WTC11 (cell line): ENCODE data around the gene CARMIL1. TPM values are rescaled to one million over a fixed set of nuclear protein-coding genes. Genes with fewer than 3 reads are reported as not detected.

Experiments
- ATAC-seq: fragments of 200-7000 bp; cut with Tn5 transposase; 2 replicates; pipeline ENCODE4 v1.10.0; 2021; ENCODE audit warnings: mild to moderate bottlenecking, moderate library complexity
- CTCF ChIA-PET: fragments of 300-600 bp; sonication (Branson Sonifier 250); formaldehyde crosslinking; loops from one replicate; lab custom pipeline; 2021; ENCODE audit warnings: antibody characterized with exemption; lab: Charles Lee
- POLR2A ChIA-PET: fragments of 350-600 bp; sonication (Branson Sonifier 250); formaldehyde crosslinking; loops from one replicate; lab custom pipeline; 2021; ENCODE audit warnings: antibody characterized with exemption; lab: Charles Lee
- DNase-seq: peaks from one replicate; pipeline ENCODE4 v3.0.0; 2021; ENCODE audit warnings: low spot score
- H3K27ac Mint-ChIP-seq: 2 replicates; pipeline ENCODE4 v1.8.0; 2021; ENCODE audit warnings: mixed read lengths
- H3K27me3 Mint-ChIP-seq: 2 replicates; pipeline ENCODE4 v1.8.0; 2021; ENCODE audit warnings: low read depth, mild to moderate bottlenecking, moderate library complexity, mixed read lengths
- H3K36me3 Mint-ChIP-seq: 2 replicates; pipeline ENCODE4 v1.8.0; 2021; ENCODE audit warnings: mixed read lengths
- H3K4me1 Mint-ChIP-seq: 2 replicates; pipeline ENCODE4 v1.8.0; 2022; ENCODE audit warnings: mixed read lengths
- H3K4me3 Mint-ChIP-seq: 2 replicates; pipeline ENCODE4 v1.8.0; 2021; ENCODE audit warnings: mild to moderate bottlenecking, moderate library complexity, mixed read lengths
- H3K9me3 Mint-ChIP-seq: 2 replicates; pipeline ENCODE4 v1.8.0; 2021; ENCODE audit warnings: mixed read lengths
- ETV6 ChIP-seq: sonication (generic); formaldehyde crosslinking; IDR thresholded peaks from 2 replicates; pipeline ENCODE4 v1.8.1; 2022; ENCODE audit warnings: mild to moderate bottlenecking, missing genetic modification reagents
- FOXJ3 ChIP-seq: sonication (generic); formaldehyde crosslinking; IDR thresholded peaks from 2 replicates; pipeline ENCODE4 v1.9.0; 2021; ENCODE audit warnings: missing genetic modification reagents, mild to moderate bottlenecking, borderline replicate concordance
- FOXK1 ChIP-seq: sonication (generic); formaldehyde crosslinking; IDR thresholded peaks from 2 replicates; pipeline ENCODE4 v1.8.0; 2022; ENCODE audit warnings: mild to moderate bottlenecking, moderate library complexity, missing genetic modification reagents
- GABPB1 ChIP-seq: sonication (generic); formaldehyde crosslinking; IDR thresholded peaks from 2 replicates; pipeline ENCODE4 v1.8.1; 2023; ENCODE audit warnings: mild to moderate bottlenecking, missing genetic modification reagents
- GRHL2 ChIP-seq: fragments of 250-450 bp; sonication (Bioruptor Pico); IDR thresholded peaks from 2 replicates; pipeline ENCODE4 v1.8.0; 2022; ENCODE audit warnings: mild to moderate bottlenecking, moderate library complexity; ENCODE audit not compliant: insufficient replicate concordance, severe bottlenecking
- JUN ChIP-seq: sonication (generic); formaldehyde crosslinking; IDR thresholded peaks from 2 replicates; pipeline ENCODE4 v1.8.0; 2023; ENCODE audit warnings: mild to moderate bottlenecking, missing genetic modification reagents
- KAT7 ChIP-seq: sonication (generic); formaldehyde crosslinking; IDR thresholded peaks from 2 replicates; pipeline ENCODE4 v1.8.1; 2023; ENCODE audit warnings: missing genetic modification reagents, mild to moderate bottlenecking, borderline replicate concordance
- NR3C1 ChIP-seq: sonication (generic); formaldehyde crosslinking; conservative IDR thresholded peaks from 2 replicates; pipeline ENCODE4 v1.8.1; 2023; ENCODE audit warnings: low read depth, mild to moderate bottlenecking, missing genetic modification reagents
- PRDM15 ChIP-seq: sonication (generic); formaldehyde crosslinking; IDR thresholded peaks from 2 replicates; pipeline ENCODE4 v1.8.0; 2022; ENCODE audit warnings: missing genetic modification reagents
- TEAD1 ChIP-seq: sonication (generic); formaldehyde crosslinking; IDR thresholded peaks from 2 replicates; pipeline ENCODE4 v1.8.0; 2022; ENCODE audit warnings: mild to moderate bottlenecking, missing genetic modification reagents
- TEAD4 ChIP-seq: sonication (generic); formaldehyde crosslinking; IDR thresholded peaks from 2 replicates; pipeline ENCODE4 v1.8.0; 2022; ENCODE audit warnings: mild to moderate bottlenecking, missing genetic modification reagents
- USF2 ChIP-seq: sonication (generic); formaldehyde crosslinking; IDR thresholded peaks from 2 replicates; pipeline ENCODE4 v1.8.1; 2023; ENCODE audit warnings: mild to moderate bottlenecking, missing genetic modification reagents, moderate library complexity
- ZNF317 ChIP-seq: sonication (generic); formaldehyde crosslinking; IDR thresholded peaks from 2 replicates; pipeline ENCODE4 v1.8.1; 2023; ENCODE audit warnings: low read depth, mild to moderate bottlenecking, moderate library complexity, missing genetic modification reagents, borderline replicate concordance
- ZNF416 ChIP-seq: fragments of 250-450 bp; sonication (Bioruptor Pico); IDR thresholded peaks from 2 replicates; pipeline ENCODE4 v1.9.0; 2021; ENCODE audit warnings: mild to moderate bottlenecking, inconsistent platforms
- total RNA-seq: library from RNA; stranded (reverse); gene quantifications from 3 replicates; pipeline ENCODE4 v1.2.3, GENCODE V29; 2021
- TF ChIP-seq, protein P1 (sequence below): sonication (generic); formaldehyde crosslinking; IDR thresholded peaks from 2 replicates; pipeline ENCODE4 v1.8.1; 2023; ENCODE audit warnings: mild to moderate bottlenecking, missing genetic modification reagents, moderate library complexity
- TF ChIP-seq, protein P2 (sequence below): fragments of 250-450 bp; sonication (Bioruptor Pico); IDR thresholded peaks from 2 replicates; pipeline ENCODE4 v1.9.0; 2021; ENCODE audit warnings: mild to moderate bottlenecking
- TF ChIP-seq, protein P3 (sequence below): sonication (generic); formaldehyde crosslinking; IDR thresholded peaks from 2 replicates; pipeline ENCODE4 v1.8.1; 2023; ENCODE audit warnings: mild to moderate bottlenecking, missing genetic modification reagents
- TF ChIP-seq, protein P4 (sequence below): fragments of 250-450 bp; sonication (Bioruptor Pico); IDR thresholded peaks from 2 replicates; pipeline ENCODE4 v1.8.0; 2021; ENCODE audit warnings: mild to moderate bottlenecking

Gene CARMIL1
- total RNA-seq, 1 experiment from 2014 or later: 36.2 TPM

DNA sequence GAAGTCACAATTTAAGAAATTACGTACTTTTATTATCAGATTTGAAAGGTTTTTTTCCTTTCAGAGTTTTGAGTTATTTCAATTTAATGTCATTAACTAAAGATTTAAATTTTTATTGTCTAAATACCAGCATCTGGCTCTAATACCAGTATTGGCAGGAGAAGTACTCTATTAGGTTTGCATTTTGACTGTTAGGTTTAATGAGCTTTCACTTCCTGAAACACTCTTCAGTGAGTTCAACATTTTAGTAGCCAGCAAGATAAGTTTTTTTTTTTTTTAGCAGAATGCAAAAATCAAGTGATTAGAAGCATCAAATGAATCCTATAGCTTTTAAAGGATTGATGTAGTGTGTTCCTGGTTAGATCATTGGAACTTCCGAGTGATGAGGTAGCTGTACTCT, 338.8 kb downstream of the CARMIL1 start (continued):
- TF ChIP-seq, protein P1, sequence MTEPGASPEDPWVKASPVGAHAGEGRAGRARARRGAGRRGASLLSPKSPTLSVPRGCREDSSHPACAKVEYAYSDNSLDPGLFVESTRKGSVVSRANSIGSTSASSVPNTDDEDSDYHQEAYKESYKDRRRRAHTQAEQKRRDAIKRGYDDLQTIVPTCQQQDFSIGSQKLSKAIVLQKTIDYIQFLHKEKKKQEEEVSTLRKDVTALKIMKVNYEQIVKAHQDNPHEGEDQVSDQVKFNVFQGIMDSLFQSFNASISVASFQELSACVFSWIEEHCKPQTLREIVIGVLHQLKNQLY (CRISPR knock-in tag): no peak
- TF ChIP-seq, protein P2, sequence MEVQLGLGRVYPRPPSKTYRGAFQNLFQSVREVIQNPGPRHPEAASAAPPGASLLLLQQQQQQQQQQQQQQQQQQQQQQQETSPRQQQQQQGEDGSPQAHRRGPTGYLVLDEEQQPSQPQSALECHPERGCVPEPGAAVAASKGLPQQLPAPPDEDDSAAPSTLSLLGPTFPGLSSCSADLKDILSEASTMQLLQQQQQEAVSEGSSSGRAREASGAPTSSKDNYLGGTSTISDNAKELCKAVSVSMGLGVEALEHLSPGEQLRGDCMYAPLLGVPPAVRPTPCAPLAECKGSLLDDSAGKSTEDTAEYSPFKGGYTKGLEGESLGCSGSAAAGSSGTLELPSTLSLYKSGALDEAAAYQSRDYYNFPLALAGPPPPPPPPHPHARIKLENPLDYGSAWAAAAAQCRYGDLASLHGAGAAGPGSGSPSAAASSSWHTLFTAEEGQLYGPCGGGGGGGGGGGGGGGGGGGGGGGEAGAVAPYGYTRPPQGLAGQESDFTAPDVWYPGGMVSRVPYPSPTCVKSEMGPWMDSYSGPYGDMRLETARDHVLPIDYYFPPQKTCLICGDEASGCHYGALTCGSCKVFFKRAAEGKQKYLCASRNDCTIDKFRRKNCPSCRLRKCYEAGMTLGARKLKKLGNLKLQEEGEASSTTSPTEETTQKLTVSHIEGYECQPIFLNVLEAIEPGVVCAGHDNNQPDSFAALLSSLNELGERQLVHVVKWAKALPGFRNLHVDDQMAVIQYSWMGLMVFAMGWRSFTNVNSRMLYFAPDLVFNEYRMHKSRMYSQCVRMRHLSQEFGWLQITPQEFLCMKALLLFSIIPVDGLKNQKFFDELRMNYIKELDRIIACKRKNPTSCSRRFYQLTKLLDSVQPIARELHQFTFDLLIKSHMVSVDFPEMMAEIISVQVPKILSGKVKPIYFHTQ (CRISPR knock-in tag): no peak
- TF ChIP-seq KAT7 (CRISPR knock-in tag) (no peak), TEAD1 (CRISPR knock-in tag) (no peak)

GRCh38 chr6:25619217-25619616, 340.0 kb downstream of the CARMIL1 start:
- POLR2A ChIA-PET: no interaction called here
- Mint-ChIP-seq H3K27ac (no peak overlapping the region), H3K27me3 (no peaks in the 10 kb centered on the region), H3K9me3 (no peaks in the 10 kb centered on the region), H3K4me3 (no peak overlapping the region), H3K4me1 (peaks cover 19% of the 10 kb centered on the region), H3K36me3 (0 out of 2 replicates have a peak, but pooled peaks cover 3% of the 10 kb centered on the region)
- ATAC-seq: no peak
- DNase-seq: no peak
- CTCF ChIA-PET: no interaction called here
- TF ChIP-seq FOXK1 (CRISPR knock-in tag) (no peak), ETV6 (CRISPR knock-in tag) (no peak)
- TF ChIP-seq, protein P3, sequence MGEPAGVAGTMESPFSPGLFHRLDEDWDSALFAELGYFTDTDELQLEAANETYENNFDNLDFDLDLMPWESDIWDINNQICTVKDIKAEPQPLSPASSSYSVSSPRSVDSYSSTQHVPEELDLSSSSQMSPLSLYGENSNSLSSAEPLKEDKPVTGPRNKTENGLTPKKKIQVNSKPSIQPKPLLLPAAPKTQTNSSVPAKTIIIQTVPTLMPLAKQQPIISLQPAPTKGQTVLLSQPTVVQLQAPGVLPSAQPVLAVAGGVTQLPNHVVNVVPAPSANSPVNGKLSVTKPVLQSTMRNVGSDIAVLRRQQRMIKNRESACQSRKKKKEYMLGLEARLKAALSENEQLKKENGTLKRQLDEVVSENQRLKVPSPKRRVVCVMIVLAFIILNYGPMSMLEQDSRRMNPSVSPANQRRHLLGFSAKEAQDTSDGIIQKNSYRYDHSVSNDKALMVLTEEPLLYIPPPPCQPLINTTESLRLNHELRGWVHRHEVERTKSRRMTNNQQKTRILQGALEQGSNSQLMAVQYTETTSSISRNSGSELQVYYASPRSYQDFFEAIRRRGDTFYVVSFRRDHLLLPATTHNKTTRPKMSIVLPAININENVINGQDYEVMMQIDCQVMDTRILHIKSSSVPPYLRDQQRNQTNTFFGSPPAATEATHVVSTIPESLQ (CRISPR knock-in tag): no peak

GRCh38 chr6:25620391-25620790, 341.2 kb downstream of the CARMIL1 start:
- ChIA-PET POLR2A (no interaction called here), CTCF (interaction anchor here (1.0 kb wide), 1 partner anchor 355 kb away, joined by 3 read pairs; no protein-coding TSS in a partner anchor)
- no peak for ATAC-seq
- Mint-ChIP-seq H3K27ac (no peak overlapping the region), H3K4me1 (peaks cover 20% of the 10 kb centered on the region), H3K36me3 (0 out of 2 replicates have a peak, but pooled peaks cover 3% of the 10 kb centered on the region), H3K4me3 (no peak overlapping the region), H3K9me3 (no peaks in the 10 kb centered on the region), H3K27me3 (no peaks in the 10 kb centered on the region; the same call in 1 of the 2 replicates)
- no peak for TF ChIP-seq GABPB1
- TF ChIP-seq, protein P1 (CRISPR knock-in tag): no peak
- DNase-seq: no peak

DNA sequence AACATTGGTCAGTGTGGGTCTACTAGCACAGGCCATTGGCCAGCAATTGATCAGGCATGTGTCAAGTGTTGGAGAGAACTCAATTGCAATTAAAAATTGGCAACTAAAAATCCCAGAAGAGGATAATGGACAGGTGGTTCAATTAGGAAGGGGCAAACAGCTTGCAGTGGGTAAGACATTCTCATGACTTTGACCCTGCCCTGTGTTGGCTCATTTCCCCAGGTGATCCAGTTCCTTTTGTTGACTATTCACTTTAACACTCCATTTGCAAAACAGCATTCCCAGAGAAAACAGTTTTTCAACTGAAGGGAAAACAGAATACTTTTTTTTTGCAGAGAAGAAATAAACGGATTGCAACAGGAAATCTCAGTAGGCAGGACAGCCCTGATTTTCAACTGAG, 343.9 kb downstream of the CARMIL1 start:
- ChIA-PET CTCF (no interaction called here), POLR2A (no interaction called here)
- H3K4me3 Mint-ChIP-seq: no peak overlapping the region
- no peak for DNase-seq
- H3K27me3 Mint-ChIP-seq: no peaks in the 10 kb centered on the region; the same call in 1 of the 2 replicates
- H3K27ac Mint-ChIP-seq: peak overlapping the region; percentile 66; the same call in 1 of the 2 replicates
- 0 out of 2 replicates have a peak, but pooled peaks cover 3% of the 10 kb centered on the region for H3K36me3 Mint-ChIP-seq
- H3K9me3 Mint-ChIP-seq: no peaks in the 10 kb centered on the region
- ATAC-seq: no peak
- peaks cover 37% of the 10 kb centered on the region for H3K4me1 Mint-ChIP-seq
- TF ChIP-seq USF2 (CRISPR knock-in tag): no peak
- no peak for TF ChIP-seq ZNF416 (CRISPR knock-in tag)
- no peak for TF ChIP-seq JUN (CRISPR knock-in tag)
- no peak for TF ChIP-seq ZNF317 (CRISPR knock-in tag)
- no peak for TF ChIP-seq NR3C1
- TF ChIP-seq, protein P4, sequence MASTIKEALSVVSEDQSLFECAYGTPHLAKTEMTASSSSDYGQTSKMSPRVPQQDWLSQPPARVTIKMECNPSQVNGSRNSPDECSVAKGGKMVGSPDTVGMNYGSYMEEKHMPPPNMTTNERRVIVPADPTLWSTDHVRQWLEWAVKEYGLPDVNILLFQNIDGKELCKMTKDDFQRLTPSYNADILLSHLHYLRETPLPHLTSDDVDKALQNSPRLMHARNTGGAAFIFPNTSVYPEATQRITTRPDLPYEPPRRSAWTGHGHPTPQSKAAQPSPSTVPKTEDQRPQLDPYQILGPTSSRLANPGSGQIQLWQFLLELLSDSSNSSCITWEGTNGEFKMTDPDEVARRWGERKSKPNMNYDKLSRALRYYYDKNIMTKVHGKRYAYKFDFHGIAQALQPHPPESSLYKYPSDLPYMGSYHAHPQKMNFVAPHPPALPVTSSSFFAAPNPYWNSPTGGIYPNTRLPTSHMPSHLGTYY (CRISPR knock-in tag): no peak
- no peak for TF ChIP-seq PRDM15 (CRISPR knock-in tag)
- TF ChIP-seq TEAD4: no peak
- TF ChIP-seq FOXJ3 (CRISPR knock-in tag): no peak
- no peak for TF ChIP-seq GRHL2
